Gastroesophageal sphincter (tissue), 4 donors: ENCODE measurements around the gene ILF3. TPM values are rescaled to one million over a fixed set of nuclear protein-coding genes. Genes with fewer than 3 reads are reported as not detected.

ENCODE experiments used
- ATAC-seq: fragments of 150-250 bp; one replicate; pipeline ENCODE4 v1.9.1; 2016; ENCODE audit warnings: mild to moderate bottlenecking, moderate library complexity
- H3K27ac ChIP-seq, 4 donors: fragments of 200-600 bp; sonication (generic) in 3 of 4; 1 replicate in 3 of 4; 2 replicates in 1 of 4; pipeline ENCODE4 v1.5.1; 2016 to 2019
- H3K27me3 ChIP-seq: fragments of 200-600 bp; sonication (generic); one replicate; pipeline ENCODE4 v1.5.1; 2019
- H3K36me3 ChIP-seq, 2 donors: fragments of 200-600 bp; sonication (generic); one replicate each; pipeline ENCODE4 v1.5.1; 2019; ENCODE audit warnings: control low read depth in 1 of 2
- H3K4me1 ChIP-seq, 3 donors: fragments of 200-600 bp; sonication (generic); 1 replicate in 2 of 3; 2 replicates in 1 of 3; pipeline ENCODE4 v1.5.1; 2016 to 2019; ENCODE audit warnings: control low read depth in 2 of 3
- H3K4me3 ChIP-seq, 2 donors: fragments of 200-600 bp; sonication (generic); one replicate each; pipeline ENCODE4 v1.5.1; 2019; ENCODE audit warnings: mild to moderate bottlenecking in 1 of 2, moderate library complexity in 1 of 2
- H3K9me3 ChIP-seq, 3 donors: fragments of 200-600 bp; sonication (generic); one replicate each; pipeline ENCODE4 v1.5.1; 2017 to 2019; ENCODE audit warnings: control low read depth in 2 of 3
- CTCF ChIP-seq, 4 experiments: fragments of 200-600 bp in 2 of 4; fragments of 450-650 bp in 2 of 4; sonication (generic) in 1 of 4; IDR thresholded peaks; one replicate each; pipeline ENCODE4 v1.5.1; 2017 to 2019; ENCODE audit warnings: antibody characterized with exemption in 4 of 4, mild to moderate bottlenecking in 2 of 4, moderate library complexity in 2 of 4
- EP300 ChIP-seq: sonication (generic); formaldehyde crosslinking; IDR thresholded peaks from one replicate; pipeline ENCODE4 v1.6.1; 2017; ENCODE audit warnings: antibody characterized with exemption, mild to moderate bottlenecking
- POLR2A ChIP-seq, 2 donors: fragments of 450-650 bp; IDR thresholded peaks; one replicate each; pipeline ENCODE4 v1.6.1; 2017; ENCODE audit warnings: antibody characterized with exemption in 2 of 2, mild to moderate bottlenecking in 2 of 2, moderate library complexity in 1 of 2
- POLR2AphosphoS5 ChIP-seq: sonication (generic); formaldehyde crosslinking; IDR thresholded peaks from one replicate; pipeline ENCODE4 v1.6.1; 2017; ENCODE audit warnings: antibody characterized with exemption
- WGBS, 2 donors: methylation state at CpG; one replicate each; pipeline ENCODE4 v1.1.5; 2018; ENCODE audit warnings: low coverage in 1 of 2; 5-methylcytosine and 5-hydroxymethylcytosine counted together
- total RNA-seq, 4 donors: library from RNA; depleted of rRNA; stranded (reverse); fragments of >200 nt; gene quantifications; one replicate each; pipeline ENCODE4 v1.1.0, GENCODE V29; 2016

The ILF3 gene
- total RNA-seq: 100 to 1,000 TPM in 3 of 4 donors, 10 to 100 TPM in 1; 67.2 to 128 (median 120) TPM

- Histone ChIP-seq H3K27ac (peak within 1 kb of the TSS; percentile 94 to 100 (median 99)), H3K4me3 (peak within 1 kb of the TSS; percentile 77 to 95), H3K9me3 (no peaks in the 10 kb centered on the region), H3K27me3 (no peaks in the 10 kb centered on the region), H3K36me3 (peaks cover 0 to 6% of the 10 kb centered on the region in 2 donors), H3K4me1 (peaks cover 0 to 62% (median 23%) of the 10 kb centered on the region in 3 donors)
- 0% methylated on average over 6 of the region's 91 CpGs; no CpG with 5 or more reads in 1 of the 2 donors for WGBS, 2 donors
- TF ChIP-seq POLR2A (IDR thresholded peaks at IDR 0.05) (peak; percentile 97 to 98), EP300 (no peak), CTCF (IDR thresholded peaks at IDR 0.05) (no peak), POLR2AphosphoS5 (peak; percentile 100)
- peak; percentile 91 for ATAC-seq
Measured at GRCh38 chr19:10653732-10654609, at the start of gene ILF3. TSS of gene ILF3 (plus strand) at chr19:10654346. CDS start at chr19:10670606, 16,260 bp downstream.

GRCh38 chr19:10604460-10604980 is 49.6 kb upstream of the ILF3 start:
- no peaks in the 10 kb centered on the region for H3K9me3 ChIP-seq
- no peaks in the 10 kb centered on the region for H3K36me3 ChIP-seq
- peak overlapping the region in 1 of 2 donors; percentile 99 for H3K4me3 ChIP-seq
- ATAC-seq: no peak
- H3K27me3 ChIP-seq: no peaks in the 10 kb centered on the region
- TF ChIP-seq EP300: no peak
- no peak for TF ChIP-seq CTCF (IDR thresholded peaks at IDR 0.05)
- no peak for TF ChIP-seq POLR2A (IDR thresholded peaks at IDR 0.05)
- TF ChIP-seq POLR2AphosphoS5: no peak
- H3K27ac ChIP-seq: peak overlapping the region in 3 of 4 donors; percentile 91 to 95 (median 92)
- WGBS, 2 donors: 80 to 85% methylated on average over 3 to 5 of the region's 9 CpGs
- peaks cover 0 to 32% (median 14%) of the 10 kb centered on the region in 3 donors for H3K4me1 ChIP-seq

- Histone ChIP-seq H3K4me3 (no peak overlapping the region), H3K9me3 (no peaks in the 10 kb centered on the region), H3K4me1 (peaks cover 0 to 36% (median 0%) of the 10 kb centered on the region in 3 donors), H3K27me3 (no peaks in the 10 kb centered on the region), H3K27ac (peak overlapping the region in 2 of 4 donors; percentile 36 to 64), H3K36me3 (no peaks in the 10 kb centered on the region)
- no peak for ATAC-seq
- 71% methylated on average over 5 of the region's 5 CpGs; no CpG with 5 or more reads in 1 of the 2 donors for WGBS, 2 donors
- TF ChIP-seq POLR2AphosphoS5 (no peak), POLR2A (IDR thresholded peaks at IDR 0.05) (no peak), EP300 (no peak), CTCF (IDR thresholded peaks at IDR 0.05) (no peak)
Measured at GRCh38 chr19:10611907-10612306, 42.2 kb upstream of the ILF3 start.

- peak; percentile 18 for TF ChIP-seq POLR2AphosphoS5
- no peak for TF ChIP-seq CTCF (IDR thresholded peaks at IDR 0.05)
- peak overlapping the region in 3 of 4 donors; percentile 36 to 64 (median 50) for H3K27ac ChIP-seq
- peak; percentile 77 for ATAC-seq
- H3K36me3 ChIP-seq: no peaks in the 10 kb centered on the region
- no peaks in the 10 kb centered on the region for H3K27me3 ChIP-seq
- no peaks in the 10 kb centered on the region for H3K9me3 ChIP-seq
- no peak overlapping the region for H3K4me3 ChIP-seq
- WGBS, 2 donors: 12 to 50% methylated on average over 9 to 11 of the region's 15 CpGs
- peaks cover 0 to 36% (median 0%) of the 10 kb centered on the region in 3 donors for H3K4me1 ChIP-seq
Measured at GRCh38 chr19:10612499-10613119, 41.5 kb upstream of the ILF3 start.
